Measurements from ENCODE around the gene KCNG2. TPM values are rescaled to one million over a fixed set of nuclear protein-coding genes. Genes with fewer than 3 reads are reported as not detected.

Gene KCNG2
- total and polyA plus RNA-seq, 9 of the 15 experiments (the other 6 are each of a cell fraction or from before 2014, with no cell fraction given), result not detected

DNA sequence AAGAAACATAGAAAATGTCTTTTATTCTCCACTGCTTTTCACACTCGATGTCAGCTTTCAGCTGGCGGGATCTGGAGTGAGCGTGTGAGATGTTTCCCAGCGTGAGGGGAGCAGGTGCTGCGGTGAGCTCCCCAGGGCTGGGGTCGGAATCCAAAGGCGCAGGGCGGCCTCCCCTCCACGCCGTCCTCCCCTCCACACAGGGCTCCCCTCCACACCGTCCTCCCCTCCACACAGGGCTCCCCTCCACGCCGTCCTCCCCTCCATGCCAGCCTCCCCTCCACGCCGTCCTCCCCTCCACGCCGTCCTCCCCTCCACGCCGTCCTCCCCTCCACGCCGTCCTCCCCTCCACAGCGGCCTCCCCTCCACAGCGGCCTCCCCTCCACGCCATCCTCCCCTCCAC lies 26.9 kb upstream of the KCNG2 start:
- no peak overlapping the region for H2AFZ ChIP-seq (ENCODE audit: low read depth, low read length)
- CTCF ChIA-PET (ENCODE audit: low intra/inter-chr PET ratio), result no interaction called here
- BruUV-seq (replicated peaks), result no TSS peak
- POLR2A ChIA-PET, result no interaction called here
- H3K36me3 ChIP-seq (ENCODE audit: control insufficient read depth, insufficient read depth, low read length), result no peaks in the 10 kb centered on the region
- H3K4me1 ChIP-seq (replicated peaks in 1 of 2; ENCODE audit: control insufficient read depth in 2 of 2, insufficient read depth in 2 of 2, low read length in 2 of 2), result no peaks in the 10 kb centered on the region
- no peak overlapping the region for H3K4me3 ChIP-seq
- ATAC-seq (no peak), DNase-seq (ENCODE audit: extremely low read depth in 1 of 4, low spot score in 3 of 4) (no peak), FAIRE-seq (no peak)
- in situ Hi-C loops (cut with MboI), result no loop called here
- no peak overlapping the region for H3K27ac ChIP-seq (ENCODE audit: extremely low read depth, low read depth, low read length)
- H3K9ac ChIP-seq (ENCODE audit: insufficient read depth in 1 of 2, low read depth in 2 of 2, low read length in 2 of 2), result no peak overlapping the region
- H3K27me3 ChIP-seq (ENCODE audit: control insufficient read depth in 2 of 2, insufficient read depth in 2 of 2, low read length in 2 of 2), result peaks cover 13 to 53% of the 10 kb centered on the region in 2 experiments
- 0% methylated on average over 2 of the region's 24 CpGs for WGBS (ENCODE audit: insufficient coverage, low coverage, missing lambda C conversion rate)
- H3K4me2 ChIP-seq (ENCODE audit: insufficient read depth, low read length), result no peak overlapping the region
- H3K79me2 ChIP-seq (ENCODE audit: control insufficient read depth, insufficient read depth, low read length), result no peaks in the 10 kb centered on the region
- no peak for TF ChIP-seq MAFF (IDR thresholded peaks at IDR 0.05; ENCODE audit: low read length)
- no peak for TF ChIP-seq POLR2AphosphoS5 (IDR thresholded peaks at IDR 0.05; ENCODE audit: control insufficient read depth, insufficient read depth, low read depth, low read length)
- 0 out of 2 replicates have a peak, but pooled peaks have one; percentile 36 for TF ChIP-seq ZNF263 (CRISPR knock-in tag; IDR thresholded peaks at IDR 0.05; ENCODE audit: borderline replicate concordance)
- H4K20me1 ChIP-seq (replicated peaks; ENCODE audit: control insufficient read depth, insufficient read depth, low read length), result no peaks in the 10 kb centered on the region
- no peaks in the 10 kb centered on the region for H3K9me1 ChIP-seq (ENCODE audit: control insufficient read depth, insufficient read depth, low read length)
- H3K9me3 ChIP-seq (replicated peaks; ENCODE audit: control insufficient read depth, insufficient read depth, low read depth, low read length), result no peaks in the 10 kb centered on the region
- intact Hi-C loops (cut with micrococcal nuclease), result no loop called here

- ATAC-seq (no peak), DNase-seq (ENCODE audit: extremely low read depth in 1 of 4, low spot score in 3 of 4) (no peak), FAIRE-seq (no peak)
- no peaks in the 10 kb centered on the region for H3K9me3 ChIP-seq (replicated peaks; ENCODE audit: control insufficient read depth, insufficient read depth, low read depth, low read length)
- H3K4me3 ChIP-seq, result no peak overlapping the region
- POLR2A ChIA-PET, result no interaction called here
- H3K9ac ChIP-seq (ENCODE audit: insufficient read depth in 1 of 2, low read depth in 2 of 2, low read length in 2 of 2), result no peak overlapping the region
- no TSS peak for BruUV-seq (replicated peaks)
- H3K27me3 ChIP-seq (ENCODE audit: control insufficient read depth in 2 of 2, insufficient read depth in 2 of 2, low read length in 2 of 2), result peaks cover 13 to 57% of the 10 kb centered on the region in 2 experiments
- H3K27ac ChIP-seq (ENCODE audit: extremely low read depth, low read depth, low read length), result no peak overlapping the region
- H3K9me1 ChIP-seq (ENCODE audit: control insufficient read depth, insufficient read depth, low read length), result no peaks in the 10 kb centered on the region
- H3K4me2 ChIP-seq (ENCODE audit: insufficient read depth, low read length), result no peak overlapping the region
- no peaks in the 10 kb centered on the region for H3K79me2 ChIP-seq (ENCODE audit: control insufficient read depth, insufficient read depth, low read length)
- no peaks in the 10 kb centered on the region for H3K36me3 ChIP-seq (ENCODE audit: control insufficient read depth, insufficient read depth, low read length)
- H4K20me1 ChIP-seq (replicated peaks; ENCODE audit: control insufficient read depth, insufficient read depth, low read length), result no peaks in the 10 kb centered on the region
- in situ Hi-C loops (cut with MboI) (no loop called here), intact Hi-C loops (cut with micrococcal nuclease) (no loop called here)
- WGBS (ENCODE audit: insufficient coverage, low coverage, missing lambda C conversion rate), result 2% methylated on average over 15 of the region's 35 CpGs
- CTCF ChIA-PET (ENCODE audit: low intra/inter-chr PET ratio), result no interaction called here
- no peaks in the 10 kb centered on the region for H3K4me1 ChIP-seq (replicated peaks in 1 of 2; ENCODE audit: control insufficient read depth in 2 of 2, insufficient read depth in 2 of 2, low read length in 2 of 2)
- H2AFZ ChIP-seq (ENCODE audit: low read depth, low read length), result no peak overlapping the region
- TF ChIP-seq TBL1XR1 (IDR thresholded peaks at IDR 0.05; ENCODE audit: low read length in 2 of 2), result no peak
- no peak for TF ChIP-seq FOXM1 (IDR thresholded peaks at IDR 0.05; ENCODE audit: low read depth)
- TF ChIP-seq FOXM1 (CRISPR knock-in tag; IDR thresholded peaks at IDR 0.05; ENCODE audit: low read depth), result no peak
- TF ChIP-seq ZNF668 (CRISPR knock-in tag; IDR thresholded peaks at IDR 0.05), result no peak
- TF ChIP-seq BCLAF1 (IDR thresholded peaks at IDR 0.05; ENCODE audit: borderline replicate concordance in 1 of 2, control insufficient read depth in 1 of 2, low read depth in 2 of 2, low read length in 1 of 2), result no peak
- no peak for TF ChIP-seq ZNF354B (CRISPR knock-in tag; IDR thresholded peaks at IDR 0.05)
- TF ChIP-seq ZNF699 (CRISPR knock-in tag; IDR thresholded peaks at IDR 0.05; ENCODE audit: insufficient replicate concordance), result no peak
- TF ChIP-seq, protein P1, sequence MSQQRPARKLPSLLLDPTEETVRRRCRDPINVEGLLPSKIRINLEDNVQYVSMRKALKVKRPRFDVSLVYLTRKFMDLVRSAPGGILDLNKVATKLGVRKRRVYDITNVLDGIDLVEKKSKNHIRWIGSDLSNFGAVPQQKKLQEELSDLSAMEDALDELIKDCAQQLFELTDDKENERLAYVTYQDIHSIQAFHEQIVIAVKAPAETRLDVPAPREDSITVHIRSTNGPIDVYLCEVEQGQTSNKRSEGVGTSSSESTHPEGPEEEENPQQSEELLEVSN (IDR thresholded peaks at IDR 0.05; ENCODE audit: borderline replicate concordance in 1 of 2, extremely low read depth in 1 of 2, insufficient read depth in 1 of 2, insufficient read length in 1 of 2, low read depth in 1 of 2, low read length in 1 of 2, poor library complexity in 1 of 2, severe bottlenecking in 1 of 2), result no peak
Measured at GRCh38 chr18:79771446-79772107, 26.2 kb upstream of the KCNG2 start.

Measured in K562 (cell line).